Uterine smooth muscle cell (primary cell): ENCODE measurements around the gene GALK1. TPM values are rescaled to one million over a fixed set of nuclear protein-coding genes. Genes with fewer than 3 reads are reported as not detected.

Experiments
- total RNA-seq: library from RNA; depleted of rRNA; stranded (reverse); fragments of >200 nt; gene quantifications from 2 replicates; pipeline ENCODE4 v1.2.3, GENCODE V29; 2014

Gene GALK1
- 39.5 and 41.5 TPM in 2 replicates for total RNA-seq

GRCh38 chr17:75764711-75765421 is at the start of gene GALK1:
GALK1 (minus strand) TSS chr17:75765192; CDS start chr17:75765136, 56 bp downstream.

GRCh38 chr17:75784473-75785015 is 19.6 kb upstream of the GALK1 start, which contains the start of gene UNK:
UNK (plus strand) TSS chr17:75784806; CDS start chr17:75784881, 75 bp downstream.

GRCh38 chr17:75720656-75721462 is 44.1 kb downstream of the GALK1 start, which contains the start of gene ITGB4:
ITGB4 (plus strand) TSS chr17:75721459; CDS start chr17:75724704, 3,245 bp downstream.

Other genes with a start within 250 kb of the GALK1 start
- 6.2 and 6.6 TPM in 2 replicates for gene CASKIN2, start 249.7 kb downstream of the GALK1 start, total RNA-seq
- 13.5 and 15.7 TPM in 2 replicates for gene TSEN54, start 248.7 kb downstream of the GALK1 start, total RNA-seq
- gene LLGL2, start 239.5 kb downstream of the GALK1 start, total RNA-seq, result 0.12 and 0.33 TPM in 2 replicates
- gene MYO15B, start 177.4 kb downstream of the GALK1 start, total RNA-seq, result 6.3 and 9.4 TPM in 2 replicates
- not detected in 2 replicates for gene SMIM5, start 131.8 kb downstream of the GALK1 start, total RNA-seq
- gene RECQL5, start 98.0 kb downstream of the GALK1 start, total RNA-seq, result 19.1 and 23.4 TPM in 2 replicates
- 56.0 and 84.6 TPM in 2 replicates for gene SAP30BP, start 97.9 kb downstream of the GALK1 start, total RNA-seq
- under 0.01 and 0.62 TPM in 2 replicates for gene ITGB4, start 43.7 kb downstream of the GALK1 start, total RNA-seq
- 17.1 and 19.6 TPM in 2 replicates for gene UNK, start 19.6 kb upstream of the GALK1 start, total RNA-seq
- gene UNC13D, start 79.2 kb upstream of the GALK1 start, total RNA-seq, result 1.00 and 1.2 TPM in 2 replicates
- 20.4 and 26.5 TPM in 2 replicates for gene WBP2, start 90.1 kb upstream of the GALK1 start, total RNA-seq
- gene TRIM47, start 113.4 kb upstream of the GALK1 start, total RNA-seq, result 3.2 and 4.5 TPM in 2 replicates
- gene TRIM65, start 131.8 kb upstream of the GALK1 start, total RNA-seq, result 23.2 and 23.8 TPM in 2 replicates
- gene MRPL38, start 139.7 kb upstream of the GALK1 start, total RNA-seq, result 31.6 and 33.8 TPM in 2 replicates
- gene FBF1, start 175.8 kb upstream of the GALK1 start, total RNA-seq, result 15.2 and 19.8 TPM in 2 replicates
- gene ACOX1, start 214.0 kb upstream of the GALK1 start, total RNA-seq, result 55.0 and 63.2 TPM in 2 replicates
- gene TEN1, start 214.0 kb upstream of the GALK1 start, total RNA-seq, result 16.5 and 18.2 TPM in 2 replicates
- 2.9 and 3.2 TPM in 2 replicates for gene CDK3, start 235.7 kb upstream of the GALK1 start, total RNA-seq